Uterus (tissue), 4 donors: Measurements from ENCODE around the gene GAL. TPM values are rescaled to one million over a fixed set of nuclear protein-coding genes. Genes with fewer than 3 reads are reported as not detected.

ENCODE experiments used
- DNase-seq, 2 donors: peaks; one replicate each; pipeline ENCODE4 v3.0.0-alpha.2; 2019 to 2020
- H3K27ac ChIP-seq, 2 donors: fragments of 200-600 bp; sonication (generic); 1 replicate in 1 of 2; 2 replicates in 1 of 2; pipeline ENCODE4 v1.5.1; 2016 to 2018
- H3K27me3 ChIP-seq, 2 donors: fragments of 200-600 bp; sonication (generic); one replicate each; pipeline ENCODE4 v1.5.1; 2018 to 2019; ENCODE audit warnings: control low read depth in 1 of 2
- H3K36me3 ChIP-seq, 2 donors: fragments of 200-600 bp; sonication (generic); one replicate each; pipeline ENCODE4 v1.5.1; 2019; ENCODE audit warnings: control low read depth in 1 of 2
- H3K4me1 ChIP-seq, 2 donors: fragments of 200-600 bp; sonication (generic); one replicate each; pipeline ENCODE4 v1.5.1; 2018 to 2019; ENCODE audit warnings: control low read depth in 1 of 2
- H3K4me3 ChIP-seq, 2 donors: fragments of 200-600 bp; sonication (generic); 1 replicate in 1 of 2; 2 replicates in 1 of 2; pipeline ENCODE4 v1.5.1; 2018 to 2019; ENCODE audit warnings: mild to moderate bottlenecking in 1 of 2
- H3K9me3 ChIP-seq, 2 donors: fragments of 200-600 bp; sonication (generic); one replicate each; pipeline ENCODE4 v1.5.1; 2019; ENCODE audit warnings: control low read depth in 1 of 2
- POLR2A ChIP-seq, 2 donors: fragments of 450-650 bp; IDR thresholded peaks; one replicate each; pipeline ENCODE4 v1.6.1; 2016; ENCODE audit warnings: antibody characterized with exemption in 2 of 2, mild to moderate bottlenecking in 1 of 2, moderate library complexity in 1 of 2
- intact Hi-C: fragments of 100-400 bp; cut with DNase I; formaldehyde crosslinking; loops from one replicate; pipeline ENCODE4 v1.15.1; 2023; ENCODE audit warnings: low total_unique reads
- total RNA-seq, 4 donors: library from RNA; depleted of rRNA in 3 of 4; stranded (reverse); fragments of >200 nt in 3 of 4; gene quantifications; one replicate each; pipeline versions ENCODE4 v1.1.0 to v1.2.4, GENCODE V29; 2014 to 2023
- TF ChIP-seq, protein P1 (sequence below), 4 experiments: fragments of 200-600 bp in 2 of 4; fragments of 450-650 bp in 2 of 4; sonication (generic) in 2 of 4; IDR thresholded peaks; one replicate each; pipeline ENCODE4 v1.5.1; 2016 to 2019; ENCODE audit warnings: antibody characterized with exemption in 4 of 4, mild to moderate bottlenecking in 2 of 4, moderate library complexity in 1 of 4
- donor health status: DM: yes; HTN: yes; CAD: no.

Gene GAL
- total RNA-seq, 4 donors from 2014 or later = 0.41 TPM; not detected in 3

DNA sequence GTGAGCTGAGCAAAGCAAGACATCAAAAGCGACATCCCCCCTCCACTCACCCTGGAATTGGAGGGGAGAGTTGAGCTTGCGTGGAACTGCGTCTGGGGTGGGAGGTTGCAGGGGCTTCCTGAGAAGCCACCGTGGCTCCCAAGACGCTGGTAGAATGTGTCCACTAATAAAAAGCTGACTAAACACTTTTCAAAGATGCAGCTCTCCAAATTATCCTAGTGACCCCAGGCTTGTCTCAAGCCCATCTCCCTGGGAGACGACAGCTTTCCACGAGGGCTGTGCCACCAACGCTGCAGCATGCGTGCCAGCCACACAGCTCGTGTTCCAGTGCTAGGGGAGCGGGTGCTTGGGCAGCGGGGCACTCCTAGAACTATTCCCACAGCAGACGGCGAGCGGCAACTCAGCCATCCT lies 6.3 kb upstream of the GAL start:
- no peaks in the 10 kb centered on the region for H3K27me3 ChIP-seq
- intact Hi-C loops = no loop called here
- no peak for DNase-seq
- TF ChIP-seq POLR2A (IDR thresholded peaks at IDR 0.05) = no peak
- TF ChIP-seq, protein P1, sequence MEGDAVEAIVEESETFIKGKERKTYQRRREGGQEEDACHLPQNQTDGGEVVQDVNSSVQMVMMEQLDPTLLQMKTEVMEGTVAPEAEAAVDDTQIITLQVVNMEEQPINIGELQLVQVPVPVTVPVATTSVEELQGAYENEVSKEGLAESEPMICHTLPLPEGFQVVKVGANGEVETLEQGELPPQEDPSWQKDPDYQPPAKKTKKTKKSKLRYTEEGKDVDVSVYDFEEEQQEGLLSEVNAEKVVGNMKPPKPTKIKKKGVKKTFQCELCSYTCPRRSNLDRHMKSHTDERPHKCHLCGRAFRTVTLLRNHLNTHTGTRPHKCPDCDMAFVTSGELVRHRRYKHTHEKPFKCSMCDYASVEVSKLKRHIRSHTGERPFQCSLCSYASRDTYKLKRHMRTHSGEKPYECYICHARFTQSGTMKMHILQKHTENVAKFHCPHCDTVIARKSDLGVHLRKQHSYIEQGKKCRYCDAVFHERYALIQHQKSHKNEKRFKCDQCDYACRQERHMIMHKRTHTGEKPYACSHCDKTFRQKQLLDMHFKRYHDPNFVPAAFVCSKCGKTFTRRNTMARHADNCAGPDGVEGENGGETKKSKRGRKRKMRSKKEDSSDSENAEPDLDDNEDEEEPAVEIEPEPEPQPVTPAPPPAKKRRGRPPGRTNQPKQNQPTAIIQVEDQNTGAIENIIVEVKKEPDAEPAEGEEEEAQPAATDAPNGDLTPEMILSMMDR (IDR thresholded peaks at IDR 0.05) = no peak
- no peaks in the 10 kb centered on the region for H3K36me3 ChIP-seq
- no peak overlapping the region for H3K27ac ChIP-seq
- H3K4me3 ChIP-seq = no peak overlapping the region
- no peaks in the 10 kb centered on the region for H3K4me1 ChIP-seq
- no peaks in the 10 kb centered on the region for H3K9me3 ChIP-seq

DNA sequence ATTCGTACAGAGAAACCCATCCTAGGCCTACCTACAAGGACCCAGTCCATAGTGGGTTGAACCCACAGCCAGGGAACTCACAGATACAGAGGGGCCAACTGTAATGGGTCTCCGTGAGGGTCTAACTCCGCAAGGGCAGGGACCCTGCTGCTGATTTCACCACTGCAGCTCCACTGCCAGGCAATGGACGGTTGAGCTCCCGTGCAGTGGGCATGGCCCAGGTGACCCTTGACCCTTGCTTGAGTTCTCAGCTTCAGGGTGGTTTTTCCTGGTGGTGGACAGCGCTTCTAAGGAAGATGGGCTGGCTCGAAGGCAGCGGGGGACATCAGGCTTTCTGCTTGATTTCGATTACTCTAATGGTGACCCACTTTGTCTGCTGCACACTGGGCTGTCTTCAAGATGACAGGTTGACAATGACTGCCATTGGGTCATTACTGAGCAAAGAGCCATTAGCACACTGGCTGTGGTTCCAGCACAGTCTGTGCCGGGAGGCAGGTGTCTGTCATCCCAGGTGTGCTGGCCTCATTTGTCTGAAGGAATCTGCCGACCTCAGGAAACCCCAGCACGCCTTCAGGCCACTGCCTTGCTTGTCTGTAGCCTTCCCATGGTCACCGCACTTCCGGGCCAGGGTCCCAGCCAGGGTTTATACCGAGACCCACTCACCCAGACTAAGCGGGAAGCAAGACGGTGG lies 3.7 kb upstream of the GAL start:
- H3K27me3 ChIP-seq = peaks cover 9 to 10% of the 10 kb centered on the region in 2 donors
- TF ChIP-seq POLR2A (IDR thresholded peaks at IDR 0.05) = no peak
- TF ChIP-seq, protein P1 (IDR thresholded peaks at IDR 0.05) = no peak
- no peak overlapping the region for H3K4me3 ChIP-seq
- DNase-seq = no peak
- H3K9me3 ChIP-seq = no peaks in the 10 kb centered on the region
- no peaks in the 10 kb centered on the region for H3K36me3 ChIP-seq
- H3K4me1 ChIP-seq = peaks cover 0 to 11% of the 10 kb centered on the region in 2 donors
- H3K27ac ChIP-seq = no peak overlapping the region
- intact Hi-C loops = no loop called here

DNA sequence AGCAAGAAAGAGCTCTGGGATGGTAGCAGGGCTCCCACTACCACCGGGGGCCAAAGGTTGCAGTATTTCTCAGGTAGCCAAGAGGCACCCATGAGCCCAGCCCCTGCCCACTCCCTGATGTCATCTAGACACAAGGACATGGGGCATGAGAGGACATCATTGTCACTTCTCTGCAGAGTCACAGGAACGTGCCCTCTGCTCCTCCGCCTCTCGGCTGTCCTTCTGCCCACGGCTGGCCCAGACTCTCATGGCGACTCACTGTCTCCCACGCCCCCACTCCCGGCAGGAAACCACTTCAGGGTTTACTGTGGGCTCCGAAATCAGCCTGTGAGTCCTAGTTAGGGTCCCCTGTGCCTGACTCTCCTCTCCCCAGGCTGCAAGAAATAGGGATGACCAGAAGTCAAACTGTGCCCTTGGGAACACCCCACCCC lies 1.8 kb upstream of the GAL start:
- no peak overlapping the region for H3K27ac ChIP-seq
- peaks cover 0 to 11% of the 10 kb centered on the region in 2 donors for H3K4me1 ChIP-seq
- intact Hi-C loops = no loop called here
- H3K36me3 ChIP-seq = no peaks in the 10 kb centered on the region
- no peak for DNase-seq
- H3K27me3 ChIP-seq = peaks cover 9 to 12% of the 10 kb centered on the region in 2 donors
- TF ChIP-seq, protein P1 (IDR thresholded peaks at IDR 0.05) = no peak
- TF ChIP-seq POLR2A (IDR thresholded peaks at IDR 0.05) = no peak
- no peaks in the 10 kb centered on the region for H3K9me3 ChIP-seq
- no peak overlapping the region for H3K4me3 ChIP-seq

DNA sequence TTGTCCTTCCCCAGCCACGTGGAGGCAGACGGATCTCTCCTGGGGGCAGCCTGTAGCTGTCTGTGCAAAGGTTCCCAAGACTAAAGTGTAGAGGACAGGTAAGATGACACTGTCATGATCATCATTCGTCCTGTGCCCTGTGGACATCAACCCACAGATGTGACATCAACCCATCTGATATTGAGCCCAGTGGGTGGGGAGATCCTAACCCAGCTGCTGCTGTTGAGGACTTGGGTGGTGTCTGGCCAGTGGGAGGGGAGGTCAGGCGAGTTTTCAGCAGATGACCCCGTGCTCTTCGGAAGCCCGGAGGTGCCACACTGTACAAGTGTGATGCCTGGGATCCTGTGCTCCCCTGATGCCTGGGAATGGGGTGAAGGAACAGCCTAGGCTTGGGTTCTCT lies 1.2 kb upstream of the GAL start:
- H3K27ac ChIP-seq = no peak overlapping the region
- intact Hi-C loops = no loop called here
- no peak for DNase-seq
- TF ChIP-seq, protein P1 (IDR thresholded peaks at IDR 0.05) = no peak
- no peak for TF ChIP-seq POLR2A (IDR thresholded peaks at IDR 0.05)
- peaks cover 0 to 11% of the 10 kb centered on the region in 2 donors for H3K4me1 ChIP-seq
- no peak overlapping the region for H3K4me3 ChIP-seq
- H3K9me3 ChIP-seq = no peaks in the 10 kb centered on the region
- H3K36me3 ChIP-seq = no peaks in the 10 kb centered on the region
- peaks cover 9 to 12% of the 10 kb centered on the region in 2 donors for H3K27me3 ChIP-seq

DNA sequence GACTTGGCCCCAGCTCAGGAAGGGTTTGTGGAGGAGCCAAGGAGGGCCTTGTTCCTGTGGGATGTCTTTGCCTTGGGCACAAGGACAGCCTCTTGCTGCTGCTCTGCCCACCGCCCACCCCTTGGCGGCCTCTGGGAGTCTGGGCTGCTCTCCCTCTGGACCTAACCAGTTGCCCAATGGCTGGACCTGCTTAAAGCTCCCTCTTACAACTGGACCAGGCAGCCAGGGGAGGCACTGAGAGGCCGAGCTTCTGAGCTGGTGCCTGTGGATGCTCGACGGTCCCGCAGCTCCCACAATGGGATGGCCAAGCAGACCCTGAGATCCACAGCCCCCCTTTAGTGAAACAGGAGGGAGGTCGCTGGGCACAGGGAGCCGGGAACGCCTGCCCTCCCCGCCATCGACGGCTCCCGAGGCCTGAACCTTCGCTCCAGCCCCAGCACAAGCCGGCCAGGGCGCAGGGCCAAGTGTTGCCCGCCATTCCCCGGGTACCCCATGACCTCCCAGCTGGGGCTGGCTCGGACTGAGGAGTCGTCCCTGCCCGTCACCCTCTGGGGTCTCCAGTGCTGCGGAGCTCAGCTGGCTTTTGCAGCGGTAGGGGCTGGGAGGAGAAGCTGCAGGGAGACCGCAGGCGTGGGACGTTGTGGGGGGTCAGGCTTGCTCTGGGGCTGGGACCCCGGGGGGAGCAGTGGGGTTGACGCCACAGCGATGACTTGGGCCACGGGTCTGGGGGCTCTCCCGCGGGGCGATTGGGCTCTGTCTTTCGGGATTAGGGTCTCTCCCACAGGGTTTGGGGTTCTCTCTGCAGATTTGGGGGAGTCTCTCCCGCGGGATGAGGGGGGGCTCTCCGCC lies 584 bp upstream of the GAL start:
- no peaks in the 10 kb centered on the region for H3K36me3 ChIP-seq
- TF ChIP-seq POLR2A (IDR thresholded peaks at IDR 0.05) = no peak
- TF ChIP-seq, protein P1 (IDR thresholded peaks at IDR 0.05) = no peak
- intact Hi-C loops = no loop called here
- no peak for DNase-seq
- H3K9me3 ChIP-seq = no peaks in the 10 kb centered on the region
- H3K27ac ChIP-seq = no peak overlapping the region
- H3K27me3 ChIP-seq = peaks cover 9 to 12% of the 10 kb centered on the region in 2 donors
- H3K4me1 ChIP-seq = peaks cover 0 to 11% of the 10 kb centered on the region in 2 donors
- no peak overlapping the region for H3K4me3 ChIP-seq
